Measurements from ENCODE around the gene FAM13C.

FAM13C gene

DNA sequence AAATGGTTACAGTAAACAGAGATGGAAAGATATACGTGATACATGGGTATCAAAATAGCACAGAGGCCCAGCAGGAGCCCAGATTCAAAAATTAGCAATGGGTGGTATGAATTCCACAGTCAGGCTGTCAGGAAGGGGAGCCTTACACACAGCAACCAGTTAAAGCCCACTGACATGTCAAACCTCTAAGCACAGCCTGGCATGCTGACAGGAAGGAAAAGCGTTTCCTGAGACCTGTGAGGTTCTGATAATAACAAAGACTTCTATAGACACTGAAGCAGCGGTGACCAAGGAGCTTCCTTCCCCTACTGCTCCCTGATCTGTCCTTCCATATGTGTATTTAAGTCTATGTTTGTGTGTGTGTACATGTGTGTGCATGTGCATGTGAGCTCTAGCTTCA, 96.0 kb downstream of the FAM13C start:
- TF ChIP-seq, protein P1, sequence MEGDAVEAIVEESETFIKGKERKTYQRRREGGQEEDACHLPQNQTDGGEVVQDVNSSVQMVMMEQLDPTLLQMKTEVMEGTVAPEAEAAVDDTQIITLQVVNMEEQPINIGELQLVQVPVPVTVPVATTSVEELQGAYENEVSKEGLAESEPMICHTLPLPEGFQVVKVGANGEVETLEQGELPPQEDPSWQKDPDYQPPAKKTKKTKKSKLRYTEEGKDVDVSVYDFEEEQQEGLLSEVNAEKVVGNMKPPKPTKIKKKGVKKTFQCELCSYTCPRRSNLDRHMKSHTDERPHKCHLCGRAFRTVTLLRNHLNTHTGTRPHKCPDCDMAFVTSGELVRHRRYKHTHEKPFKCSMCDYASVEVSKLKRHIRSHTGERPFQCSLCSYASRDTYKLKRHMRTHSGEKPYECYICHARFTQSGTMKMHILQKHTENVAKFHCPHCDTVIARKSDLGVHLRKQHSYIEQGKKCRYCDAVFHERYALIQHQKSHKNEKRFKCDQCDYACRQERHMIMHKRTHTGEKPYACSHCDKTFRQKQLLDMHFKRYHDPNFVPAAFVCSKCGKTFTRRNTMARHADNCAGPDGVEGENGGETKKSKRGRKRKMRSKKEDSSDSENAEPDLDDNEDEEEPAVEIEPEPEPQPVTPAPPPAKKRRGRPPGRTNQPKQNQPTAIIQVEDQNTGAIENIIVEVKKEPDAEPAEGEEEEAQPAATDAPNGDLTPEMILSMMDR (conservative IDR thresholded peaks at IDR 0.05; ENCODE audit: low read length): no peak
- no peak overlapping the region for H3K4me3 ChIP-seq (ENCODE audit: low read length)
- no peak for DNase-seq (ENCODE audit: low read depth)

DNA sequence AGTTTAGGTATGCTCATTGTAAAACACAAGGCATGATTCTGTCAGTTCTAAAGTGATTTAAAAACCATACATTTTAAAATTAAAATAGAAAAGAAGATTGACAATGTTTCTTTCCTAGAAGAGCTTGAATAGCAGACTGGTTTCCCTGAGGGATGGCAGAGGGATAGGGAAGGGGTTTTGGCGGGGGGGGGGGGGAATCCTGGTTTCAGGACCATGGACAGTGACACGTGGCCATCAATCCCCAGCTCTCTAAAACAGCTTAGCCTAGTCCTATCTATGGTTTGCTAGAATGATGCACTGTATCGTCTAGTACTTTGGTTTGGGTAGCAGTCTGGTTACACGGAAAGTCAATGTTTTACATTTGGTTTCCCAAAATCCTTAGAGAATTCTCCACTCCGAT, 97.2 kb downstream of the FAM13C start:
- TF ChIP-seq, protein P1 (conservative IDR thresholded peaks at IDR 0.05; ENCODE audit: low read length): no peak
- H3K4me3 ChIP-seq (ENCODE audit: low read length): no peak overlapping the region
- no peak for DNase-seq (ENCODE audit: low read depth)

DNA sequence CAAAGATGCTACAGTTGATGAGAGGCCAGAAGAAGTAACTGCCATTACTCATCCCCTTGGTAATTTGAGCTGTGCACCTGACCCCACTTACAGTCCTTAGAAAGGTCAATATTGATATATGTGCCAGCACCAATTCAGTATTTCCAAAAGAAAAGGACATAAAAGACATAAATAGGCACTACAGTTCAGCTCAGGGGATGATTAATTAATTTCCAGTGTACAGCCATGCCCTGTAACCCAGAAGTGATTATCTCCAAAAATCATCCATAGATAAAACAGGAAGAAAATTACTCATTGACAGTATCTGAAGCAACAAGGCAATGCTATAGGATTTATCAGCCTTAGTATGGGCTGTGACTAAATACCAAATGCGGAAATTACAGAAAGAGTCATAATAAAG, 103.5 kb downstream of the FAM13C start:
- H3K4me3 ChIP-seq (ENCODE audit: low read length): no peak overlapping the region
- no peak for DNase-seq (ENCODE audit: low read depth)
- TF ChIP-seq, protein P1 (conservative IDR thresholded peaks at IDR 0.05; ENCODE audit: low read length): no peak

DNA sequence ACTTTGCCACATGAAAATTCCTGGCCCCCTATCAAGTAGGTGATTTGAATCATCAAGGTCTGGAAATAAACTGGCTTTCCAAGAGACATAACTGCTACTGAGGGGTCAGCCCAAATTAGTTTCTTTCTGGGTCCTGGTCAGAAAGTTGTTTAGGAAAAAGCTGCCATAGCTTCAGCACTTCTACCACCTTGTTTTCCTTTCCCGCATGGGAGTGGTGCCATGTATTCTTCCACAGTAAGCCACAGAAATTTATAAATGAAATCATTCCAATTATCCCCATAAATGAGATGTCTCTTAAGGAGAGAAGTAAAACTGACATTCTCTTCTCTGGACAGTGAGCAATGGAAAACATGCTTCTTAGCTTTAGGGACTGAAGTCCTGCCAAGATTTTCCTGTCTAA, 105.1 kb downstream of the FAM13C start:
- TF ChIP-seq, protein P1 (conservative IDR thresholded peaks at IDR 0.05; ENCODE audit: low read length): no peak
- no peak for DNase-seq (ENCODE audit: low read depth)
- no peak overlapping the region for H3K4me3 ChIP-seq (ENCODE audit: low read length)

DNA sequence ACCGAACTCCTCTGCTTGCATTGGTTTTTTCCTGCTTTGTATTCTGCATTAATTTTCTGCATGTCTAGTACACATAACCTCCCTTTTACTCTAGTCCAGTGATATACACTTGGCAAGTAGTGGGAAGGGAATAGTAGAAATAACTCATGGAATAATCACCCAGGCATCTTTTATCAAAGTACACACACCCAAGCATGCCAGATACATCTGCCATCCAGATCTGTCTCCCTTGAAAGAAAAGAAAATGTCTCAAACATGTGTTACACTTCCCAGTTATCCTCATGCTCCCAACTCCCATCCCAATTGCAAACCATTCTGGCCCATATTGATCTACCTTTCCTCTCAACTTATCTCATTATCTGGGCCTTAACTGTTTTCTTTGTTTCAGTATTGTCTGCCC, 106.9 kb downstream of the FAM13C start:
- DNase-seq (ENCODE audit: low read depth): no peak
- TF ChIP-seq, protein P1 (conservative IDR thresholded peaks at IDR 0.05; ENCODE audit: low read length): no peak
- no peak overlapping the region for H3K4me3 ChIP-seq (ENCODE audit: low read length)

DNA sequence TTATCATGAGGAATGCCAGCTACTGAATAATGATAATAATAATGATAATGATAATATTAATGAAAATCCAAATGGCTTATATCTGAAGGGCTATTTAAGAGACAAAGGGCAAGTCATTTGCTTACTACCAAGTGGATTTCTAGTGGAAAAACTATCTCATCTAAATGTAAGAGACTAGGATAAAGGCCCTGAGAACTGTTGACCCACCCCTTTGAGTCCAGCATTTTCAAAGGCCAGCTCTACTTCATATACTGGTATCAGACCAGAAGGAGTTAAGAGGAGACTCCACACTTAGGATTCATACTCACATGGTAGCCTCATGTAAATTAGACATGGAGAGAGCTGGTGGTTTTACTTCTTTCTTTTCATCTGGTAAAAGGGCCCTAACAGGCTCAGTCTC, 109.9 kb downstream of the FAM13C start:
- no peak overlapping the region for H3K4me3 ChIP-seq (ENCODE audit: low read length)
- DNase-seq (ENCODE audit: low read depth): no peak
- TF ChIP-seq, protein P1 (conservative IDR thresholded peaks at IDR 0.05; ENCODE audit: low read length): no peak

DNA sequence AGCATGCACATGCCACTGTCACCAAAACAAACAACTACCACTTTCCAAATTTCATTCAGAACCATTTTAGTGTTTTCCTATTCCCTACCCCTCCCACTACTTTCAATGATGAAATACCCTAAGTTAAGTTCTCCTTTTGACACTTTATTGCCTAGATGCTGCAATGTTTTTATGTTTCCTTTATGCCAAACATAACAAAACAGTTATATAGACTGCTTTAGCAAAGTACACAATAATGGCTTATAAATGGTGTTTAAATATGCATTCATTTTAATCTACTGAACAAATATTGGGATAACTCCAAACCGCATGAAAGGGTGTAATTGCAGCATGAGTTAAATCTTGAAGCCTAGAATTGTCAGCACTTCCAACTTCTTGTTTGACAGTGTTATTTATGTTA, 116.7 kb downstream of the FAM13C start:
- TF ChIP-seq, protein P1 (conservative IDR thresholded peaks at IDR 0.05; ENCODE audit: low read length): no peak
- DNase-seq (ENCODE audit: low read depth): no peak
- H3K4me3 ChIP-seq (ENCODE audit: low read length): no peak overlapping the region
